Measurements from ENCODE around the gene AXL.
"Not testable (repeated sequence)": the region's sequence is repeated elsewhere in the genome, so short reads cannot be mapped to it uniquely, and the experiment has no call there.

DNA sequence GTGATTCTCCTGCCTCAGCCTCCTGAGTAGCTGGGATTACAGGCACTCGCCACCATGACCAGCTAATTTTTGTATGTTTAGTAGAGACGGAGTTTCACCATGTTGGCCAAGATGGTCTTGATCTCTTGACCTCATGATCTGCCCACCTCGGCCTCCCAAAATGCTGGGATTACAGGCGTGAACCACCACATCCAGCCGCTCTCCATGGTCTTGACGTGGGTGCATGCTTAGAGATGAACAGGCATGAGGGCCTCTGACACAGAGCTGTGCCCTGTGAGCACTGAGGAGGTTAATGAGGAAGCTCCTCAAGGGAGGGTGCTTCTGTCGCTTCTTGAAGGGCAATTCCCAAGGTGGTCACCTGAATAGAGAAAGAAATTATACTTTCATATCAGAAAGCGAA lies 70.8 kb downstream of the AXL start:
- TF ChIP-seq PATZ1 (CRISPR knock-in tag; IDR thresholded peaks at IDR 0.05); MAFK (conservative IDR thresholded peaks at IDR 0.05 in 1 of 2, IDR thresholded peaks at IDR 0.05 in 1 of 2; ENCODE audit: low read length in 2 of 2); AGO1 (IDR thresholded peaks at IDR 0.05; ENCODE audit: low read depth, low read length, poor library complexity, severe bottlenecking); MYC (CRISPR knock-in tag; IDR thresholded peaks at IDR 0.05; ENCODE audit: borderline replicate concordance); ZBTB1 (CRISPR knock-in tag; IDR thresholded peaks at IDR 0.05; ENCODE audit: borderline replicate concordance): not testable (repeated sequence)
- TF ChIP-seq, protein P1, sequence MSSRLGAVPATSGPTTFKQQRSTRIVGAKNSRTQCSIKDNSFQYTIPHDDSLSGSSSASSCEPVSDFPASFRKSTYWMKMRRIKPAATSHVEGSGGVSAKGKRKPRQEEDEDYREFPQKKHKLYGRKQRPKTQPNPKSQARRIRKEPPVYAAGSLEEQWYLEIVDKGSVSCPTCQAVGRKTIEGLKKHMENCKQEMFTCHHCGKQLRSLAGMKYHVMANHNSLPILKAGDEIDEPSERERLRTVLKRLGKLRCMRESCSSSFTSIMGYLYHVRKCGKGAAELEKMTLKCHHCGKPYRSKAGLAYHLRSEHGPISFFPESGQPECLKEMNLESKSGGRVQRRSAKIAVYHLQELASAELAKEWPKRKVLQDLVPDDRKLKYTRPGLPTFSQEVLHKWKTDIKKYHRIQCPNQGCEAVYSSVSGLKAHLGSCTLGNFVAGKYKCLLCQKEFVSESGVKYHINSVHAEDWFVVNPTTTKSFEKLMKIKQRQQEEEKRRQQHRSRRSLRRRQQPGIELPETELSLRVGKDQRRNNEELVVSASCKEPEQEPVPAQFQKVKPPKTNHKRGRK (CRISPR knock-in tag; IDR thresholded peaks at IDR 0.05) = not testable (repeated sequence)

All from HepG2 (cell line).